Pons (tissue), 1 donor: ENCODE data around the gene COX6A2.

ENCODE experiments used
- DNase-seq: peaks from one replicate; pipeline ENCODE4 v3.0.0-alpha.2; 2016; ENCODE audit warnings: low spot score

COX6A2 gene

GRCh38 chr16:31409433-31409832 is 18.7 kb downstream of the COX6A2 start:
- no peak for DNase-seq

GRCh38 chr16:31407406-31407805 is 20.8 kb downstream of the COX6A2 start:
- no peak for DNase-seq

GRCh38 chr16:31404353-31405064 is 23.7 kb downstream of the COX6A2 start:
- DNase-seq: no peak

DNA sequence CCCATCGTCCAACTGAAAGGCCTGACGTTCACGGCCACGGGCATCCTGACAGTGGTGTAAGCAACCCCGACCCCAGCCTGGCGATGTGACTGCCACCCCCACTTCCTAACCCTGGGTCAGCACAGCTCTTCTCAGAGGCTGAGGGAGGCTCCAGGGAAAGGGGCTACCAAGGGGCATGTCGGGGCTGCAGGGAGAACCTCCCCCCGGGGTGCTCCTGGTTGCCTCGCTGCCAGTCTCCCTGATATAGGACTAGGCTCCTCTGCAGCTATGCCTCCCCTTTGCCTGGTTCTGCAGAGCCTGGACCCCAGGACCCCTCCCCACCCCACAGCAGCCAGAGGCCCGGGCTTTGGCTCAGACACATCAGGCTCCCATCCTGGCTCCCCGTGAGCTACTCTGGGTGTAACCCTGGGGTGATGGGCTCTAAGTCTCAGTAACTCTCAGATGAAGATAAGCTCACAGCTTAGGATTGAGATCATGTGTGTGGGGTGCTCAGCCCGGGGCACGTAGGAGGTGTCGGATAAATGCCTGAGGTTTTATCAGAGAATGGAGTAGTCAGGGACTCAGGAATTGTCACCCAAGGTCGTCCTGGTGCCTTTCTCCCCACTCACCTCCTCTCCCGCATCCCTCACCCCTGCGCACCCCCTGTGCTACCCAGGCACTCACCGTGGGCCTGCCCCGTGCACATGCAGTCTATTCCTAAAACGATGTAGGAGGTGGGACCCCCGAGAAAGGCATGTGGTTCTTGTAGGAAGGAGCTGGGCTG is 24.4 kb downstream of the COX6A2 start:
- DNase-seq: no peak

DNA sequence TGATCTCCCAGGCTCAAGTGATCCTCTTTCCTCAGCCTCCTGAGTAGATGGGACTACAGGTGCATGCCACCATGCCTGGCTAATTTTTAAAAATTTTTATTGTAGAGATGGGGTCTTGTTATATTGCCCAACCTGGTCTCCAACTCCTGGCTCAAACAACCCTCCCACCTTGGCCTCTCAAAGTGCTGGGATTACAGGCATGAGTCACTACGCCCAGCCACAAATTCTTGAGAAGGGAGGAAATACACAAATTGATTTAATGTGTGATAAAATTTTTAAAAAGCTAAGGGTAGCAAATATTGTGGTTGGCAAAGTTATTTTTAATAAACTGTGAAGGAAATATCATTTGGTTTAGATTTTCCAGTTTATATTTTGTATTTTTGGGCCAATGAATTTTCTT is 25.5 kb downstream of the COX6A2 start:
- no peak for DNase-seq

DNA sequence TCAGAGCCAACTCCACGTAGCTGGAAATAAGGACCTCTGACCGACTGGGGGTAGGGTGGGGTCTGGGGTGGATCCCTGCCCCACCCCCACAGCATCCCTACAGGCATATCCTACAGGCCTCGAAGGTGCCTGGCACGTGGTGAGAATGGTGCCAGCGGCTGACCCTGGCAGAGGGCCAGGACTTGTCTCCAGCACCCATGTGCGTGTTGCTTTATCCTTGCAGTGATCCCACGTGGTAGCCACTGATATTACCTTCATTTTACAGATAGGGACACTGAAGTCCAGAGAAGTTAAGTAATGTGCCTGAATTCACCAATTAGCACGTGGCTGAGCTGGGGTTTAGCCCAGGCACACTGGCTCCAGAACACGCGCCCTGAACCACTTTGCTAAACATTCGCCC is 26.7 kb downstream of the COX6A2 start:
- no peak for DNase-seq

GRCh38 chr16:31400191-31400590 is 28.0 kb downstream of the COX6A2 start:
- DNase-seq: no peak

DNA sequence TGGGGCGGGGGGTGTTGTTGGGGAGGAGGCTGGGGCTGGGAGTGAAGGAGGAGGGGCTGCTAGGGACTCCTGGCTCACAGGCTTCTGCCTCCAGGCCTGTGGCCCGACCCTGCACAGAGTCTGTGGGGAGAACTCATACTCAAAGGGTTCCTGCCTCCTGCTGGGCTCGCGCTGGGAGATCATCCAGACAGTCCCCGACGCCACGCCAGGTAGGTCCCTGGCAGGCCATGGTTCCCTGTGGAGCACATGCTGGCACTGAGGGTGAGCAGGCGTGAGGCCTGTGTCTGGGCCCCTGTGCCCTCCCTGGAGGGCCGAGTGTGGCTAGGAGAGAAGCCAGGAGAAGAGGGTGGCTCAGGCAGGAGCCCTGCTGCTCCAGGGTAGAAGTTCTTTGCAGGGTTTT is 30.5 kb downstream of the COX6A2 start:
- no peak for DNase-seq

GRCh38 chr16:31397096-31397660 is 31.0 kb downstream of the COX6A2 start:
- no peak for DNase-seq

GRCh38 chr16:31395647-31396046 is 32.5 kb downstream of the COX6A2 start:
- peak; percentile 11 for DNase-seq

DNA sequence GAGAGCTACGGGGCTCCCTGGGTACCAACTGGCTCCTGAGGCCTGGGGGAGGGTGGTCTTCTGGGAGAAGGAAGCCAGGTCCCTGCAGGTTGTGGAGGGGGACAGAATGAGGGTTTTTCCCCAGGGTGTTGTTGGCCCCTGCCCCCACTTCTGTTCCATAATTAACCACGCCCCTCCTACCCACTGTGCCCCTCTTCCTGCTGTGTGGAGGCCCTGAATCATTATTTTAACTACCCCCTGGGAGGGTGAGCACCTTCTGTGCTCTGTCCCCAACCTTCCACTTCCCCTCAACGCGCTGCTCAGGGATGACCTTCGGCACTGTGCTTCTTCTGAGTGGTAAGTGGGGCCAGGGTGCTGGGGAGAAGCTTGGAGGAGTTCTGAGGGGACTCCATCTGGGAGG is 35.1 kb downstream of the COX6A2 start, which contains the start of gene ITGAD:
Gene ITGAD, plus strand, starts transcription at position 280 of the 400 bp plus-strand sequence. Its CDS starts 26 bp downstream, at position 306.
- DNase-seq: no peak

DNA sequence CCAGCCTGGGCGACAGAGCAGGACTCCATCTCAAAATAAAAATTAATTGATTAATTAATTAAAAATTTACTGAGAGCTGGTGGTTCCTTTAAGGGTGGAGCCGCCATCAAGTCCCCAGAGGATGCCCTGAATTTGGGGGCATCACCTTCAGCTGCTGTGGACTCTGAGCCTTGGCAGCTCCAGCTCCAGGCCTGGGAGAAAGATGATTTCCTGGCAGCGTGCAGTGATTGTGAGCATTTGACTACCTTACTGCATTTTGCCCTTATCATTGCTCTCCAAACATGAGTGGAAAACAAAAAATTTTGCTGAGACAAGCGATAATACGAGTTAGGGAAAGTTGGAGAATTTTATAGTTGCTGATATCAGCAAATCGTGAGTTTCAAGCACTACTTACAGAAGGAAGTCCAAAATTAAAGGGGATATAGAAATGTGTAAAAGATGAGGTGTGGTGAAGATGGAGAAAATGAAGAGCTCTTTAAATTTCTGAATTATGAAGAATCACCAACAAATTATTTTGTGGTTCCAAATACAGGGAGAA is 37.6 kb downstream of the COX6A2 start:
- DNase-seq: no peak

DNA sequence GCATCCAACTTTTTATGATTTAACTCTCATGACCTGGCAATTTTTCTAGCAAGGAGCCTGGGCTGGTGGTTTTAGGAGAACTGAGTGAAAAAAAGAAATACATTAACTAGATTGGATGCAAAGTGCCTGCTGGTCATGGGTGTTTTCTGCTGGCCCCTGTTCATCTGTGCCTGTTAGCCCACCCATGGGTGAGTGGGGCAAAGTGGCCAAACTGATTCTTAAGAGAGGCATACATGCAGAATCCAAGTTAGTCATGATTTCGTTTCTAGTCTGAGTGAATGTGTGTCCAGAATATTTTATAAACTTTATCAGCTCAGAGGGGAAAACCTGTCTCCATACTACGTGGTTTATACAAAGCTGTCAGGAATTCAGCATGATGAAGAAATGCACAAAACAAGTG is 39.6 kb downstream of the COX6A2 start:
- no peak for DNase-seq

GRCh38 chr16:31386157-31386984 is 41.8 kb downstream of the COX6A2 start:
- no peak for DNase-seq

DNA sequence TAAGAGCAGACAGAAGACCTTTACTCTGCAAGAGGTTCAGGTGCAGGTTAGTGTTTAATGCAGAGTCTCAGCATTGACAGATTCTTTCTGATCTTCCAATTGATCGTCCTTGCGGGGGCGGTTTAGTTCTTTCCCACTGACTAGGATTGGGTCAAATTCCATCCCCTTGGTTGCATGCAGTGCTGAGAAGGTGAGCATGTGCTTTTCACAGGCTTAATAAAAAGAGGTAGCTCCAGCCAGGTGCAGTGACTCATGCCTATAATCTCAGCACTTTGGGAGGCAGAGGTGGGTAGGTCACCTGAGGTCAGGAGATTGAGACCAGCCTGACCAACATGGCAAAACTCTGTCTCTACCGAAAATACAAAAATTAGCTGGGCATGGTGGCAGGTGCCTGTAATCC is 42.5 kb downstream of the COX6A2 start:
- DNase-seq: no peak

DNA sequence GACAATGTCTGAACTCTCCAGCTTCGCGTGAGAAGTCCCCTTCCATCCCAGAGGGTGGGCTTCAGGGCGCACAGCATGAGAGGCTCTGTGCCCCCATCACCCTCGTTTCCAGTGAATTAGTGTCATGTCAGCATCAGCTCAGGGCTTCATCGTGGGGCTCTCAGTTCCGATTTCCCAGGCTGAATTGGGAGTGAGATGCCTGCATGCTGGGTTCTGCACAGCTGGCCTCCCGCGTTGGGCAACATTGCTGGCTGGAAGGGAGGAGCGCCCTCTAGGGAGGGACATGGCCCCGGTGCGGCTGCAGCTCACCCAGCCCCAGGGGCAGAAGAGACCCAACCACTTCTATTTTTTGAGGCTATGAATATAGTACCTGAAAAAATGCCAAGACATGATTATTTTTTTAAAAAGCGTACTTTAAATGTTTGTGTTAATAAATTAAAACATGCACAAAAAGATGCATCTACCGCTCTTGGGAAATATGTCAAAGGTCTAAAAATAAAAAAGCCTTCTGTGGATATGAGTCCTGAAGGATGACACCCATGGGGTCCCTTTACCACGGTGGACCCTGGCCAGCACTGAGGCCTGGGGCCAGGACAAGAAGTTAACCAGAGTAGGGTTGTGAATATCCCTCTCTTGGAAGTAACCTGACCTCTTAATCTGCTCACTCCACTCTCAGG is 45.5 kb downstream of the COX6A2 start:
- DNase-seq: peak; percentile 56

DNA sequence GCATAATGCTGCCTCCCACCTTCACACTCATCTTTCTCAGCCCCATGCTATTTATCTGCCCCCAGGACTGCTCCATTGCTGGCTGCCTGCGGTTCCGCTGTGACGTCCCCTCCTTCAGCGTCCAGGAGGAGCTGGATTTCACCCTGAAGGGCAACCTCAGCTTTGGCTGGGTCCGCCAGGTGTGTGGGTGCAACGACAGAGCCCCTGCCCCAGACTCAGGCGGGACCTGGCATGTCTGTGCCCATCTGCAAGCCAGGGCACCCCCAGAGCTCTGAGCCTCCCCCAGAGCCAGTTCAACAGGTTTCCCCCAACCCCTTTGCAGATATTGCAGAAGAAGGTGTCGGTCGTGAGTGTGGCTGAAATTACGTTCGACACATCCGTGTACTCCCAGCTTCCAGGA is 48.0 kb downstream of the COX6A2 start:
- DNase-seq: no peak
